Germinal center (tissue), 1 donor: ENCODE measurements around the gene POU2AF2.

ENCODE experiments used
- DNase-seq: peaks from one replicate; pipeline ENCODE4 v3.0.0; 2012; ENCODE audit warnings: mixed read lengths, low spot score

Gene POU2AF2

GRCh38 chr11:111330234-111330893 lies 84.8 kb downstream of the POU2AF2 start:
- DNase-seq, result no peak

DNA sequence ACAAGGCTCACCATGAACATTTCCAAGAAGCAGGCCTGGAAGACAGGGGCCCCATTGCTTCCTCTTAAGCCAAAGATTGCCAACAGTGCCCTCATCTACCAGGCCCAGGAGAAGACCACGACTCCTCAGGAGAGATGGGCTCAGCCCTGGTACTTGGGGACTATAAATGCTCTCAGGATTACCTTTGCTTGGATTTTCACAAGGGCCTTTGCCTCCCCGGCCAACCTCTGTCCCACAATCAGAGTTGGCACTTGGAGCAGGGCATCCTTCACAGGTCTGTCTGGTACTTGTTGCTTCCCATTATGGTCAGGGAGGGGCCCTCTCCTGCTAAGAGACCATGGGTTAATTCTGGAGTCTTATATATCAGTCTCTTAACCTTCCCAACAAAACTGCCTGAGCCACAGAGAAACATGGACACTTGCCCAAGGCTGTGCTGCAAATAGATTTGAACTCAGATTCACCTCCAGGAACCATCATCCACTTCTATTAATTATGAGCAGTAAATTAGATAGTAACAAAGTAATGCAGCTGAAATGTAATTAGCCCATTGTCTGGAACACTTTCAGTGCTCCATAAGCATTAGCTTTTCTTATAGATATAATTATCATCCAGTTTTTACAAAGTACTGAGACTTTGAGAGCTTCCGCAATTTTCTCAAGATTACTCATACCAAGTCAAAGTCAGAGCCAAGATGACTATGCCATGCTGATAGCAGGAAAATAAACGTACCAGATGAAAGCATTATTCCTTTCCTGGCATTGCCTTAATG lies 86.4 kb downstream of the POU2AF2 start:
- DNase-seq, result no peak

DNA sequence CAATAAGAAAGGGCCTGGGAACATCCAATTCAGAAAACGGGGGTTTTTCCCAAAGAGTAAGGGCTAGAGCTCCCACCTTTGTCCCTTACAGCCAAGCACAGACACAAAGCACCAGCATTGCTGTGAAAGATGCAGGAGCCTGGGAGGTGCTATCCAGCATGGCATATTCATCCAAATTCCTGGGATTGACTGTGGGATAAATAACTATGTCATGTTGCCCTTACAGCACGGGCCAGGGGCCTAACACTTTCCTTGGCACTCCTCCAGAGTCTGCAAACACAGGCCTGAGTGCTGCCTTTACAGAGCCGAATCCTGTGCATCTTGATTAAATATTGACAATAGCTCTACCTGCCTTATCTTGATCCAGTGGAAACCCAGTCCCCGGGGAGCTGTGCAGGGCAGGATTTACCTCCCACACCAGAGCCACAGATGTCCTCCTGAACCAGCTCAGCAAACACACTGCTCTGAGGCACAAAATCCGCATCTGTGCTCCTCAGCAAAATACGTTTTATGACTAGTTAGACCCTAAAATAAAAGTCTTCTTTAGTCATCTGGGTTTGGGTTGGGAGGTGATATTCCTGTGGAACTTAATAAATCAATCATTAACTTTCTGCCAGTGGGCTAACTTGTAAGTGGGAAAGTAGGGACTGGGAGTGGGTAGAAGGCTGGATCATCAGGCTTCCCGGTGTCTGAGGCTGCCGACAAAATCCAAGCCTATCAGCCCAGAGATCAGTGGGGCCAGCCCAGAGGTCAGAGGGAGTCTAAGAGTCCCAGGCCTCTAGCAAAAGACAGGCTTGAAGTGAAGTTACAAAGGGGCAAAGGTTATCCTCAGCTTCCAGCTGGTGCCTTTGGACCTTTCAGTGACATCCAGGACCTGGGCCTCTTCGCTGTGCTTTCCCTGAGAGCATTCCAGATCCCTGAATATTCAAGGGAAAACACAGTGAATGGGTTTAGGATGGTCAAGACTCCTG lies 89.3 kb downstream of the POU2AF2 start:
- DNase-seq, result no peak

DNA sequence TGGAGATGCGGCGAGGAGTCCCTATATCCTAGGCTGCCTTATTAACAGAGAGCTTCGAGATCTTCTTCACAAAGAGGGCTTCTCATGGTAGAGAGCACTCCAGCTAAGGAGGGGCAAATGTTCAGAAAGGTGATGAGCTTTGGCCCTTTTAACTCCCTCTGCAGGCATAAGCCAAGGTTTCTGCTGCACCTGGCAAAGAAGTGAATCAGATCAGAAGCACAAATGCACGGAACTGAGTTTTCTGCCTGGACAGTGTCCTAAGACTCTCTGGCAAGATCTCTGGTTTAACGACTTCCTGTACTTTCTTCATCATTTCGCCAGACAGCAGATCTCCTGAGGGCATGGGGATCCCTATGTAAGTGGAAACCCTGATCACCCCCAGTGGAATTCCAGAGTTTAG lies 90.0 kb downstream of the POU2AF2 start:
- no peak for DNase-seq
